ENCODE results near the gene DIDO1. TPM values are rescaled to one million over a fixed set of nuclear protein-coding genes. Genes with fewer than 3 reads are reported as not detected.

DIDO1 gene
- total RNA-seq, 4 donors from 2014 or later: 64.6 to 143 (median 79.2) TPM

DNA sequence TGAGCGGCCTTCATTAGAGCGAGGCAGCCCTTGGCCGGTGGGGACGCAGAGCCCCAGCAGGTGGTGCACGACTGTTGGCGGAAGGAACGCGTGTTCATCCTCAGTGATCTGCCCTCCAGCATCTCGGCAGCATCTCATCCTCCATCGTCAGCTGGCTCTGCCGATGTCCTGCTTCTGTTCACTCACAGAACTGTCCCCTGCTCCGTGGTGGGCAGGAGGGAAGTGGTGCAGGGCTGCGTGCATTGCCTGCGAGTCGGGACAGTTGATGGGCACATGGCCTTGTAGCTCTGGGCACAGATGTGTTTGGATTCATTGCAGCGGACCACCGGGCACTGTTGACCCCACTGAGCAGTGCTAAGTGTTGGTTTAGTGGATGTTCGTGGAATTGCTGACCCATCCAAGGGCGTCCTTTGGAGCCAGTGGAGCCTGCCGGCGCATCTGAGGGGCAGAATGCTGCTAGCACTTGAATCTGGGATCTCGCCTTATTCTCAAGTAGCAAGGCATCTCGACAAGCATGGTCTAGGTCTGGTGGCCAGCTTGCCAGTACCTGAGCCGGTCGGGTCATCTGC is 19.6 kb upstream of the DIDO1 start:
- Histone ChIP-seq H3K9me3 (no peaks in the 10 kb centered on the region), H3K27ac (no peak overlapping the region), H3K27me3 (no peaks in the 10 kb centered on the region), H3K4me1 (peaks cover 2% of the 10 kb centered on the region), H3K4me3 (no peak overlapping the region), H3K36me3 (peaks cover 79% of the 10 kb centered on the region)
- no peak for DNase-seq (ENCODE audit: low spot score in 2 of 2)
- WGBS: 89% methylated on average over 21 of the region's 25 CpGs
- TF ChIP-seq POLR2AphosphoS5 (IDR thresholded peaks at IDR 0.05) (no peak), POLR2A (IDR thresholded peaks at IDR 0.05) (no peak), EP300 (IDR thresholded peaks at IDR 0.05) (no peak), CTCF (IDR thresholded peaks at IDR 0.05) (no peak)

- H3K4me1 ChIP-seq: peaks cover 5% of the 10 kb centered on the region
- TF ChIP-seq EP300 (IDR thresholded peaks at IDR 0.05) (no peak), POLR2A (IDR thresholded peaks at IDR 0.05) (no peak), POLR2AphosphoS5 (IDR thresholded peaks at IDR 0.05) (no peak), CTCF (IDR thresholded peaks at IDR 0.05) (no peak)
- DNase-seq (ENCODE audit: low spot score in 2 of 2): no peak
- H3K4me3 ChIP-seq: no peak overlapping the region
- peaks cover 71% of the 10 kb centered on the region for H3K36me3 ChIP-seq
- H3K27ac ChIP-seq: no peak overlapping the region
- H3K9me3 ChIP-seq: no peaks in the 10 kb centered on the region
- 88% methylated on average over 10 of the region's 10 CpGs for WGBS
- H3K27me3 ChIP-seq: no peaks in the 10 kb centered on the region
Measured at GRCh38 chr20:62944746-62945145, 18.4 kb upstream of the DIDO1 start.

GRCh38 chr20:62944184-62944583 is 17.9 kb upstream of the DIDO1 start:
- Histone ChIP-seq H3K27me3 (no peaks in the 10 kb centered on the region), H3K36me3 (peaks cover 67% of the 10 kb centered on the region), H3K9me3 (no peaks in the 10 kb centered on the region), H3K27ac (no peak overlapping the region), H3K4me1 (peaks cover 11% of the 10 kb centered on the region), H3K4me3 (no peak overlapping the region)
- 93% methylated on average over 8 of the region's 8 CpGs for WGBS
- no peak for DNase-seq (ENCODE audit: low spot score in 2 of 2)
- TF ChIP-seq CTCF (IDR thresholded peaks at IDR 0.05) (no peak), EP300 (IDR thresholded peaks at IDR 0.05) (no peak), POLR2A (IDR thresholded peaks at IDR 0.05) (no peak), POLR2AphosphoS5 (IDR thresholded peaks at IDR 0.05) (no peak)

GRCh38 chr20:62943396-62943795 is 17.1 kb upstream of the DIDO1 start:
- peaks cover 61% of the 10 kb centered on the region for H3K36me3 ChIP-seq
- 91% methylated on average over 14 of the region's 14 CpGs for WGBS
- no peaks in the 10 kb centered on the region for H3K27me3 ChIP-seq
- H3K4me3 ChIP-seq: no peak overlapping the region
- peaks cover 16% of the 10 kb centered on the region for H3K4me1 ChIP-seq
- no peaks in the 10 kb centered on the region for H3K9me3 ChIP-seq
- H3K27ac ChIP-seq: no peak overlapping the region
- no peak for TF ChIP-seq POLR2A (IDR thresholded peaks at IDR 0.05)
- no peak for TF ChIP-seq CTCF (IDR thresholded peaks at IDR 0.05)
- TF ChIP-seq POLR2AphosphoS5 (IDR thresholded peaks at IDR 0.05): no peak
- no peak for TF ChIP-seq EP300 (IDR thresholded peaks at IDR 0.05)
- DNase-seq (ENCODE audit: low spot score in 2 of 2): no peak

DNA sequence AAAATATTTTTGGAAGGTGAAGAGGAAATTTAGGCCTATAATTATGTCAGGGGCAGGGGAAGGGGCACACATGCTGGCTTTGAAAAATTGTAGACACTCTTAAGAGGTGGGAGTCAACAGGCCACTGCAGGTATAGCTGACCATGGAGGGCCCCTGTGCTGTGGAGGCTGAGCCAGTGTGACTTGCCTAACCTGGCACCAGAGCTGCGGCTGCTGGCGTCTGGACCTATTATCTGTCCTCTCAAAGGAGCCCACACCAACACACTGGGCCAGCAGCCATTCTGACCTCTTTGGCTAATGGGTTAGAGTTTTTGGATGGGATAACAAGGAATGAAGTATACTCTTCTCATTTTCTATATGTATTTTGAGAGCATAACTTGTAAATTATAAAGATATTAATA is 16.2 kb upstream of the DIDO1 start:
- H3K9me3 ChIP-seq: no peaks in the 10 kb centered on the region
- 83% methylated on average over 2 of the region's 2 CpGs for WGBS
- no peaks in the 10 kb centered on the region for H3K27me3 ChIP-seq
- no peak overlapping the region for H3K4me3 ChIP-seq
- TF ChIP-seq POLR2AphosphoS5 (IDR thresholded peaks at IDR 0.05) (no peak), CTCF (IDR thresholded peaks at IDR 0.05) (no peak), EP300 (IDR thresholded peaks at IDR 0.05) (no peak)
- H3K4me1 ChIP-seq: peaks cover 16% of the 10 kb centered on the region
- no peak for DNase-seq (ENCODE audit: low spot score in 2 of 2)
- no peak overlapping the region for H3K27ac ChIP-seq
- peaks cover 53% of the 10 kb centered on the region for H3K36me3 ChIP-seq
